WTC11 (cell line): ENCODE measurements around the gene BHMT2.

Experiments
- ATF3 ChIP-seq: sonication (generic); formaldehyde crosslinking; conservative IDR thresholded peaks from 2 replicates; pipeline ENCODE4 v1.8.1; 2022; ENCODE audit warnings: mild to moderate bottlenecking, missing genetic modification reagents
- CTCF ChIP-seq: fragments of 200-600 bp; IDR thresholded peaks from 2 replicates; pipeline ENCODE4 v1.8.0; 2022; ENCODE audit warnings: antibody characterized with exemption
- GRHL2 ChIP-seq: fragments of 250-450 bp; sonication (Bioruptor Pico); IDR thresholded peaks from 2 replicates; pipeline ENCODE4 v1.8.0; 2022; ENCODE audit warnings: mild to moderate bottlenecking, moderate library complexity; ENCODE audit not compliant: insufficient replicate concordance, severe bottlenecking
- KAT7 ChIP-seq: sonication (generic); formaldehyde crosslinking; IDR thresholded peaks from 2 replicates; pipeline ENCODE4 v1.8.1; 2023; ENCODE audit warnings: missing genetic modification reagents, mild to moderate bottlenecking, borderline replicate concordance
- MAX ChIP-seq: sonication (generic); formaldehyde crosslinking; IDR thresholded peaks from 2 replicates; pipeline ENCODE4 v1.8.0; 2022; ENCODE audit warnings: mild to moderate bottlenecking, missing genetic modification reagents
- MLX ChIP-seq: sonication (generic); formaldehyde crosslinking; IDR thresholded peaks from 2 replicates; pipeline ENCODE4 v1.8.1; 2023; ENCODE audit warnings: mild to moderate bottlenecking, missing genetic modification reagents, moderate library complexity
- PRDM15 ChIP-seq: sonication (generic); formaldehyde crosslinking; IDR thresholded peaks from 2 replicates; pipeline ENCODE4 v1.8.0; 2022; ENCODE audit warnings: missing genetic modification reagents
- RELA ChIP-seq: sonication (generic); formaldehyde crosslinking; IDR thresholded peaks from 2 replicates; pipeline ENCODE4 v1.8.1; 2022; ENCODE audit warnings: missing genetic modification reagents, mild to moderate bottlenecking, borderline replicate concordance
- SP1 ChIP-seq: sonication (generic); formaldehyde crosslinking; conservative IDR thresholded peaks from 2 replicates; pipeline ENCODE4 v1.8.1; 2022; ENCODE audit warnings: missing genetic modification reagents
- STAT6 ChIP-seq: sonication (generic); formaldehyde crosslinking; conservative IDR thresholded peaks from 2 replicates; pipeline ENCODE4 v1.8.1; 2023; ENCODE audit warnings: mild to moderate bottlenecking, low read depth, missing genetic modification reagents, moderate library complexity
- ZNF263 ChIP-seq: sonication (generic); formaldehyde crosslinking; IDR thresholded peaks from 2 replicates; pipeline ENCODE4 v1.8.1; 2022; ENCODE audit warnings: low read depth, mild to moderate bottlenecking, moderate library complexity, missing genetic modification reagents

- TF ChIP-seq CTCF (no peak), SP1 (CRISPR knock-in tag) (no peak), MAX (CRISPR knock-in tag) (no peak), RELA (no peak), ZNF263 (CRISPR knock-in tag) (no peak), PRDM15 (CRISPR knock-in tag) (no peak), GRHL2 (CRISPR knock-in tag) (no peak), STAT6 (CRISPR knock-in tag) (no peak), ATF3 (CRISPR knock-in tag) (no peak), KAT7 (CRISPR knock-in tag) (no peak), MLX (CRISPR knock-in tag) (no peak)
These were observed 38.5 kb downstream of the BHMT2 start for GRCh38 chr5:79108086-79108485.
